Endothelial cell of umbilical vein (primary cell): ENCODE data around the gene KMT2C.
"Not testable (repeated sequence)": the region's sequence is repeated elsewhere in the genome, so short reads cannot be mapped to it uniquely, and the experiment has no call there.

Source experiments
- EZH2 ChIP-seq: IDR thresholded peaks from 2 replicates; pipeline ENCODE4 v1.6.1; 2012; ENCODE audit warnings: borderline replicate concordance, low read depth, mild to moderate bottlenecking, moderate library complexity, low read length, inconsistent platforms; ENCODE audit not compliant: severe bottlenecking
- GATA2 ChIP-seq: IDR thresholded peaks from 2 replicates; pipeline ENCODE4 v1.7.0; 2011; ENCODE audit warnings: low read depth, mild to moderate bottlenecking, moderate library complexity, mixed read lengths, low read length; ENCODE audit not compliant: insufficient read length, insufficient read depth
- MYC ChIP-seq: IDR thresholded peaks from one replicate; pipeline ENCODE4 v1.6.1; 2011; ENCODE audit warnings: mild to moderate bottlenecking, low read depth, low read length
- POLR2A ChIP-seq: IDR thresholded peaks from 2 replicates; pipeline ENCODE4 v1.6.1; 2012; ENCODE audit warnings: low read depth, mild to moderate bottlenecking, control low read depth, low read length
- POLR2AphosphoS5 ChIP-seq: IDR thresholded peaks from 2 replicates; pipeline ENCODE4 v1.6.1; 2012; ENCODE audit warnings: low read depth, mild to moderate bottlenecking, control low read depth, low read length, moderate library complexity; ENCODE audit not compliant: insufficient read depth
- TF ChIP-seq, protein P1 (sequence below), 2 donors: IDR thresholded peaks; 1 replicate in 1 of 2; 2 replicates in 1 of 2; pipeline ENCODE4 v1.5.1; 2011; ENCODE audit warnings: low read length in 2 of 2, mild to moderate bottlenecking in 2 of 2, moderate library complexity in 2 of 2, control low read depth in 1 of 2, inconsistent platforms in 1 of 2, low read depth in 1 of 2; ENCODE audit not compliant: insufficient read depth in 1 of 2; ENCODE audit errors: extremely low read depth in 1 of 2

DNA sequence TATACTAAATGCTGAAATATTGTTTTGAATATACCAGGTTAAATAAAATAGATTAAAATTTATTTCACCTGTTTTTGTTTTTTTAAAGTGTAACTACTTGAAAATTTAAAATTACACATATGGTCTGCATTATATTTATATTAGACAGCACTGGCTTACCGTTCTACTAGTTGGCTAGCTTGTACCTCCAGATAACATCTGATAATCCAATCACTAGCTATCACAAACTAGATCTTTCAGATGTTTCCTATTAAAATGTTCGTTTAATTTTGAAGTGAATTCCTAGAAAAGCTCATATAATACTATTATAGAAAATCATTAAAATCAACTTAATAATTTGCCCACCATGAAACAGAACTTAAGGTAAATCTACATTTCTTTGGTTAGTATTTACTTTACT, 190.4 kb downstream of the KMT2C start:
- not testable (repeated sequence) for TF ChIP-seq MYC, POLR2A, POLR2AphosphoS5, EZH2, GATA2
- TF ChIP-seq, protein P1, sequence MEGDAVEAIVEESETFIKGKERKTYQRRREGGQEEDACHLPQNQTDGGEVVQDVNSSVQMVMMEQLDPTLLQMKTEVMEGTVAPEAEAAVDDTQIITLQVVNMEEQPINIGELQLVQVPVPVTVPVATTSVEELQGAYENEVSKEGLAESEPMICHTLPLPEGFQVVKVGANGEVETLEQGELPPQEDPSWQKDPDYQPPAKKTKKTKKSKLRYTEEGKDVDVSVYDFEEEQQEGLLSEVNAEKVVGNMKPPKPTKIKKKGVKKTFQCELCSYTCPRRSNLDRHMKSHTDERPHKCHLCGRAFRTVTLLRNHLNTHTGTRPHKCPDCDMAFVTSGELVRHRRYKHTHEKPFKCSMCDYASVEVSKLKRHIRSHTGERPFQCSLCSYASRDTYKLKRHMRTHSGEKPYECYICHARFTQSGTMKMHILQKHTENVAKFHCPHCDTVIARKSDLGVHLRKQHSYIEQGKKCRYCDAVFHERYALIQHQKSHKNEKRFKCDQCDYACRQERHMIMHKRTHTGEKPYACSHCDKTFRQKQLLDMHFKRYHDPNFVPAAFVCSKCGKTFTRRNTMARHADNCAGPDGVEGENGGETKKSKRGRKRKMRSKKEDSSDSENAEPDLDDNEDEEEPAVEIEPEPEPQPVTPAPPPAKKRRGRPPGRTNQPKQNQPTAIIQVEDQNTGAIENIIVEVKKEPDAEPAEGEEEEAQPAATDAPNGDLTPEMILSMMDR (IDR thresholded peaks at IDR 0.05; ENCODE audit: extremely low read depth in 1 of 2, insufficient read depth in 1 of 2, low read depth in 1 of 2, low read length in 2 of 2): not testable (repeated sequence)
